Adipocyte (in vitro differentiated cells): Measurements from ENCODE around the gene ANKRD2.

Experiments
- DNase-seq: peaks from one replicate; pipeline ENCODE4 v3.0.0-alpha.2; 2015; ENCODE audit warnings: low read depth
- H3K27me3 ChIP-seq: replicated peaks from 2 replicates; pipeline ENCODE4 v1.7.0; 2013; ENCODE audit warnings: mild to moderate bottlenecking, low read length, moderate library complexity; ENCODE audit not compliant: control insufficient read depth, insufficient read depth
- H3K36me3 ChIP-seq: 2 replicates; pipeline ENCODE4 v1.7.0; 2013; ENCODE audit warnings: low read length, mild to moderate bottlenecking, moderate library complexity; ENCODE audit not compliant: control insufficient read depth, insufficient read depth, severe bottlenecking
- H3K4me1 ChIP-seq: 2 replicates; pipeline ENCODE4 v1.7.0; 2013; ENCODE audit warnings: mild to moderate bottlenecking, low read length, moderate library complexity; ENCODE audit not compliant: control insufficient read depth, insufficient read depth
- H3K4me3 ChIP-seq: 2 replicates; pipeline ENCODE4 v1.7.0; 2013; ENCODE audit warnings: mild to moderate bottlenecking, low read length, moderate library complexity
- H3K9ac ChIP-seq: 2 replicates; pipeline ENCODE4 v1.7.0; 2013; ENCODE audit warnings: mild to moderate bottlenecking, low read length, moderate library complexity
- H3K9me3 ChIP-seq: 2 replicates; pipeline ENCODE4 v1.7.0; 2013; ENCODE audit warnings: mild to moderate bottlenecking, low read length, moderate library complexity; ENCODE audit not compliant: control insufficient read depth

The ANKRD2 gene

DNA sequence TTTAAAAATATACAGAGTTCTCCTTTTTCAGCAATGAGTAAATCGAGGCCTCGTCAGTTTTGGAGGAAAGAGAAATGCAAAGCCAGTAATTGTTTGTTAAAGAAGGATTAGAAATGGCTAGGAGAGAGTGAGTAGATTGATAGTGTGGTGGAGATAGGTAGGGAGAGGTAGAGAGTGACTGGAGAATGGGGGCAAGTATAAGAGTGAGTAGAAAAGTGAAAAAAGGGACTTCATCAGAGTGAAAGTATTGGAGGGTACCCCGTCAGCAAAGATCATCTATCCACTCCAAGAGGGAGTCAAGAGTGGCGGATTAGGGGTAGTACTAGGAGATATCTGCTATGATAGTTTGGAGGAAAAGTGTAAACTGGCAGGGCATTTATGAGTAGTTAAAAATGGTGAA, 9.2 kb upstream of the ANKRD2 start:
- no peak for DNase-seq
- Histone ChIP-seq H3K4me3 (no peak overlapping the region), H3K4me1 (peaks cover 8% of the 10 kb centered on the region), H3K36me3 (peaks cover 5% of the 10 kb centered on the region), H3K9me3 (no peaks in the 10 kb centered on the region), H3K9ac (no peak overlapping the region), H3K27me3 (no peaks in the 10 kb centered on the region)

DNA sequence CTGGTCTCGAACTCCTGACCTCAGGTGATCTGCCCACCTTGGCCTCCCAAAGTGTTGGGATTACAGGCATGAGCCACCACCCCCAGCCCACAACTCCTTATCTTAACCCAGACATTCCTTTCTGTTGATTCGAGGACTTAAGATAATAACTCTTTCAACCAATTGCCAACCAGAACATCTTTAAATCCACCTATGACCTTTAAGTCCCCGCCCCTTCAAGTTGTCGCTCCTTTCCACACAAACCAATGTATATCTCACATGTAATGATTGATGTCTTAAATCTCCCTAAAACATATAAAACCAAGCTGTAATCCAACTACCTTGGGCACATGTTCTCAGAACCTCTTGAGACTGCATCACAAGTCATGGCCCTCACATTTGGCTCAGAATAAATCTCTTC, 7.8 kb upstream of the ANKRD2 start:
- Histone ChIP-seq H3K9ac (no peak overlapping the region), H3K36me3 (peaks cover 19% of the 10 kb centered on the region)
- DNase-seq = no peak

GRCh38 chr10:97566336-97566996, 6.1 kb upstream of the ANKRD2 start:
- peaks cover 4% of the 10 kb centered on the region for H3K4me1 ChIP-seq
- DNase-seq = no peak
- no peaks in the 10 kb centered on the region for H3K27me3 ChIP-seq
- no peak overlapping the region for H3K9ac ChIP-seq
- H3K9me3 ChIP-seq = no peaks in the 10 kb centered on the region
- no peak overlapping the region for H3K4me3 ChIP-seq
- peaks cover 35% of the 10 kb centered on the region for H3K36me3 ChIP-seq

More for the DNA sequence above, 7.8 kb upstream of the ANKRD2 start:
- H3K4me3 ChIP-seq = no peak overlapping the region
- no peaks in the 10 kb centered on the region for H3K27me3 ChIP-seq
- H3K4me1 ChIP-seq = peaks cover 8% of the 10 kb centered on the region
- no peaks in the 10 kb centered on the region for H3K9me3 ChIP-seq

DNA sequence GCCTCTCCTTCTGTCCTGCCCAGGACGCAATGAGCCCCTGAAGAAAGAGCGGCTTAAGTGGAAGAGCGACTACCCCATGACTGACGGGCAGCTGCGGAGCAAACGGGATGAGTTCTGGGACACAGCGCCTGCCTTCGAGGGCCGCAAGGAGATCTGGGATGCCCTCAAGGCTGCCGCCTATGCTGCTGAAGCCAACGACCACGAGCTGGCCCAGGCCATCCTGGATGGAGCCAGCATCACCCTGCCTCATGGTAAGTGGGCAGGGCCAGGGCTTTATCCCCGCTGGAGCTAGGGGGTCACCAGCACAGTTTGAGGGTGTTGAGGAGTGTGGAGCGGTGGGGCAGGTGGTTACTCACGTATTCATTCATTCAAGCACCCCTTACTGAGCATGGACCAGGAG, 4.7 kb upstream of the ANKRD2 start:
- H3K36me3 ChIP-seq = peaks cover 36% of the 10 kb centered on the region
- H3K9me3 ChIP-seq = no peaks in the 10 kb centered on the region
- peaks cover 11% of the 10 kb centered on the region for H3K4me1 ChIP-seq
- no peak for DNase-seq
- H3K4me3 ChIP-seq = no peak overlapping the region
- H3K27me3 ChIP-seq = no peaks in the 10 kb centered on the region
- no peak overlapping the region for H3K9ac ChIP-seq

DNA sequence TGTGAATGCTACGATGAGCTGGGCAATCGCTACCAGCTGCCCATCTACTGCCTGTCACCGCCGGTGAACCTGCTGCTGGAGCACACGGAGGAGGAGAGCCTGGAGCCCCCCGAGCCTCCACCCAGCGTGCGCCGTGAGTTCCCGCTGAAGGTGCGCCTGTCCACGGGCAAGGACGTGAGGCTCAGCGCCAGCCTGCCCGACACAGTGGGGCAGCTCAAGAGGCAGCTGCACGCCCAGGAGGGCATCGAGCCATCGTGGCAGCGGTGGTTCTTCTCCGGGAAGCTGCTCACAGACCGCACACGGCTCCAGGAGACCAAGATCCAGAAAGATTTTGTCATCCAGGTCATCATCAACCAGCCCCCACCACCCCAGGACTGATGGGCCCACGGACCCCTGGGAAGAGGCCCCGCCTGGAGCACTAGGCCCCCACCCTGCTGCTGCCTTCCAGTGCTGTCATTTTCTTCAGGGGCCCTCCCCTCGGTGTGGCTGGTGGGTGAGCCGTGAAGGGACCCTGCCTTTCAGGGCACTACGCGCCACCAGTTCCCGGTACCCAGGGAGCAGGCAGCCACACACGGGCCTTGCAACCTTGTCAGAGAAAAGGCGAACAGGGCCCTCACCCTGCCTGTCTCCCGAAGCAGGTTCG, 2.3 kb upstream of the ANKRD2 start:
- H3K9ac ChIP-seq = no peak overlapping the region
- H3K36me3 ChIP-seq = peaks cover 36% of the 10 kb centered on the region
- H3K27me3 ChIP-seq = no peaks in the 10 kb centered on the region
- H3K9me3 ChIP-seq = no peaks in the 10 kb centered on the region
- DNase-seq = no peak
- no peak overlapping the region for H3K4me3 ChIP-seq
- peaks cover 22% of the 10 kb centered on the region for H3K4me1 ChIP-seq

DNA sequence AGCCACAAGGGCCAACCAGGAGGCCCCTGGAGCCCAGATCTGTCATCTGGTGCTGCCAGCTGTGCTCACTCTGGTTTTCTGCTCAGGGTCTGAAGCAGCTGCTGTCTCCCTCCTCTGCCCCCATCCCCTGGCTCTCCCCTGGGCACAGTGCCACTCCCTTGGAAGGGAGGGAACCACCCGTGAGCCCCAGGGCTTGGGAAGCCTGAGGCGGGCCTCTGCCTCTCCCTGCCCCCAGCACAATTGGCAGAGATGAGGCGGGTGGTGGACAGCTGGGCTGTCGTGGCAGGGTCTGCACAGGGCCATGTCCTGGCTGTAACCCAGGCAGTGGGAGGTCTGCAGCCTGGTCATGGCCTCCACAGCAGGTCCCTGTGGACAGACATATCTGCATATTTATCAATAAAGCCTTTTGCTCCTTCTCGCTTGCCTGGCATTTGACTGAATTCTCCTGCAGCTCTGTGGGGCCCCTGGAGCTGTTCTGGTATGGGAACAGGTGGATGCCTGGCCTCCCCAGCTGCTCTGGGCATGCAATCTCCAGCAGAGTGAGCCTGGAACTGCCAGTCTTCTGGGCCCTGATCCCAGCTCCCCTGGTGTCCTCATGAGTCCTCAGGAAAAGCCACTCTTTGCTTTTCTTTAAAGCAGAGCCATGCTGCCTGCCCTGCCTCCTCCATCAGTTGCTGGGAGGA, 1.6 kb upstream of the ANKRD2 start:
- peaks cover 22% of the 10 kb centered on the region for H3K4me1 ChIP-seq
- no peak overlapping the region for H3K9ac ChIP-seq
- peaks cover 36% of the 10 kb centered on the region for H3K36me3 ChIP-seq
- H3K4me3 ChIP-seq = no peak overlapping the region
- no peak for DNase-seq
- no peaks in the 10 kb centered on the region for H3K9me3 ChIP-seq
- H3K27me3 ChIP-seq = no peaks in the 10 kb centered on the region

GRCh38 chr10:97571622-97572021, 957 bp upstream of the ANKRD2 start:
- H3K4me3 ChIP-seq = no peak overlapping the region
- DNase-seq = no peak
- H3K36me3 ChIP-seq = peaks cover 36% of the 10 kb centered on the region
- no peaks in the 10 kb centered on the region for H3K9me3 ChIP-seq
- no peak overlapping the region for H3K9ac ChIP-seq
- peaks cover 17% of the 10 kb centered on the region for H3K4me1 ChIP-seq
- no peaks in the 10 kb centered on the region for H3K27me3 ChIP-seq

DNA sequence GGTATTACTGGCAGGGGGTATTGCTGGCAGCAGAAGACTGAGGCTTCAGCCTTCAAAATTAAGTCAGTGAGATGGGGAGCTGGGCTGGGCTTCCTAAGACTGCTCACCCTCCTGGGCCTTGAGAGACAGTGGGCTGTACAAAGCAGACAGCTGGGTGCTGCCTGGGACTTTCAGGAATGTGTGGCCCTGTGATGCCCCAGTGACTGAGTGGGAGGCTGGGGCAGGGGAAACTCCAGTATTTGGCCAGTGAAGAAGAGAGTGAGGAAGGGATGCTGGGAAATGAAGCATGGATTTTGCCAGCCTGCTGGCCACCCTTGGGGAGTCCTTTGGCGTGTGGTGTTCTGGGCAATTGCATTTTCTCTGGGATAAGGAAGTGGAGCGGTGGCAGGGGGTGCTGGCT, 442 bp downstream of the ANKRD2 start:
- DNase-seq = no peak
- Histone ChIP-seq H3K36me3 (peaks cover 35% of the 10 kb centered on the region), H3K4me1 (peaks cover 17% of the 10 kb centered on the region), H3K27me3 (no peaks in the 10 kb centered on the region), H3K9ac (no peak overlapping the region), H3K9me3 (no peaks in the 10 kb centered on the region), H3K4me3 (no peak overlapping the region)

DNA sequence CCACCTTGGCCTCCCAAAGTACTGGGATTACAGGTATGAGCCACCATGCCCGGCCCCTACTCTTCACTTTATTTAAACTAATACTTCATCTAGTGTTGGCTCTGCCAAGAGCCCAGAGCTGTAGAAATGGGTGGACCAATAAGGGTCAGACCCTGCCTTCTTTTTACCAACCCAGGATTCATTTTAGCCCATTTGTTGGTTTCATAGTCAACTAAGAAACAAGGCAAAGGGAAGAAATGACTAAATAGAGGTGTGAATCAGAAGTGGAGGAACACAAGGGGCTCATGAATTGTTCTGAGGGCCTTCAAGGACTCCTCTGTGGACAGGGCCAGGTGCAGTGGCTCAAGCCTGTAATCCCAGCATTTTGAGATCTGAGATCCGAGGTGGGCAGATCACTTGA, 1.1 kb downstream of the ANKRD2 start:
- DNase-seq = no peak
- Histone ChIP-seq H3K9ac (no peak overlapping the region), H3K4me3 (no peak overlapping the region), H3K36me3 (peaks cover 28% of the 10 kb centered on the region), H3K9me3 (no peaks in the 10 kb centered on the region), H3K4me1 (peaks cover 17% of the 10 kb centered on the region), H3K27me3 (no peaks in the 10 kb centered on the region)

DNA sequence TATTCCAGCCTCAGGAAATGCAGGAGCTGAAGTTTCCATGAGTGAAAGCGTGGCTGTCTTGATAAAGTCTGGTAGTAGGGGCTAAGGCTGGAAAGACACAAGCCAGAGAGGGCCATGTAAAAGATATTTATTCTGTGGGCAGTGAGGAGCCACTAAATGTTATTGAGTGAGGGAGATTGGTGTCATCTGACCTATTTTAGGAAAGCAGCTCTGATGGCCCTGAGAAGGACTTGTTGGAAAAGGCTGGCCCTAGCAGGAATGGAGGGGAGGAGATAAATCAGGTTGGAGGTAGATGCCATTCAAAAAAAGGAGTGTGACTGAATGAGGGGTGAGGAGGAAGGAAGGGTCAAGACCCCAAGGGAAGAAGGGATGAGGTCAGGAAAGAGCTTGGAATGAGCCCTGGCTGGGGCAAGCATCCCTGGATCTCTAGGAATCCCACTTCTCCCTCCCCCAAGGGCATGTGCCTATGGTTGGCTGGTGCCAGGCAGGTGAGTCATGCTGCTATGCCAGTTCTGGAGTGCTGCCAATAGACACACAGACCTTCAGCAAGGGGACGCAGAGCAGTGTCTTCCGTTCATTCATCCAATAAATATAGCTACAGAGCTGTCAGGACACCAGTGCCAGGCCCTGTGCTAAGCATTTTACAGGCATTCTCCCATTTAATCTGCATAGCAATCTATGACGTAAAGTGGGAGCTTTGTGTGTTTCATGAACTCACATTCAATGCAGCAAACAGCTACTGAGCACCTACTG, 2.0 kb downstream of the ANKRD2 start:
- H3K36me3 ChIP-seq = peaks cover 20% of the 10 kb centered on the region
- no peaks in the 10 kb centered on the region for H3K27me3 ChIP-seq
- no peak overlapping the region for H3K4me3 ChIP-seq
- DNase-seq = peak; percentile 79
- no peaks in the 10 kb centered on the region for H3K9me3 ChIP-seq
- H3K9ac ChIP-seq = no peak overlapping the region
- peaks cover 17% of the 10 kb centered on the region for H3K4me1 ChIP-seq

GRCh38 chr10:97575127-97575668, 2.6 kb downstream of the ANKRD2 start:
- Histone ChIP-seq H3K4me3 (no peak overlapping the region), H3K27me3 (no peaks in the 10 kb centered on the region), H3K36me3 (peaks cover 13% of the 10 kb centered on the region), H3K4me1 (peaks cover 17% of the 10 kb centered on the region), H3K9me3 (no peaks in the 10 kb centered on the region), H3K9ac (no peak overlapping the region)
- DNase-seq = peak; percentile 20
